ENCODE data around the gene OCIAD2.
"Not testable (repeated sequence)": the region's sequence is repeated elsewhere in the genome, so short reads cannot be mapped to it uniquely, and the experiment has no call there.

The OCIAD2 gene

GRCh38 chr4:48906206-48907173 is at the start of gene OCIAD2:
OCIAD2 (minus strand) TSS chr4:48906774; CDS start chr4:48904549, 2,225 bp downstream.
- DNase-seq (ENCODE audit: low read depth), result peak; percentile 25

DNA sequence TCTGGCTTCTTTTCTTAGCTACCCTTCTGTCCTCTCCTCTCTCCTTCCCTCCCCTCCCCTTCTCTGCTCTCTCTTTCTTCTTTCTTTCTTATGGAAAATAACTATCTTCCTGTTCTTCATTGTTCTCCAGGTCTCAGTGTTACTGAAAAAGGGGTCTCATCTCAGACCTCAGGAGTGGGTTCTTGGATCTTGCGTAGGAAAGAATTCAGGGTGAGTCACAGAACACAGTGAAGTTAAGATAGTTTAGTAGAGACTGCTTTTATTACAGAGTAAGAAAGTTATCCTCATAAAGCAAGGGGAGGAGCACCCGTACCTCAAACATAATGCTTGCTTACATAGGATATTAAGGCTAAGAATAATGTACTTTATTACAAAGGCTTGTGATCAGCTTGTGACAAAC is 47.7 kb upstream of the OCIAD2 start:
- no peak for DNase-seq (ENCODE audit: low read depth)

- peak; percentile 92 for DNase-seq (ENCODE audit: low read depth)
Observed at GRCh38 chr4:48949518-48950219, 43.1 kb upstream of the OCIAD2 start.

DNA sequence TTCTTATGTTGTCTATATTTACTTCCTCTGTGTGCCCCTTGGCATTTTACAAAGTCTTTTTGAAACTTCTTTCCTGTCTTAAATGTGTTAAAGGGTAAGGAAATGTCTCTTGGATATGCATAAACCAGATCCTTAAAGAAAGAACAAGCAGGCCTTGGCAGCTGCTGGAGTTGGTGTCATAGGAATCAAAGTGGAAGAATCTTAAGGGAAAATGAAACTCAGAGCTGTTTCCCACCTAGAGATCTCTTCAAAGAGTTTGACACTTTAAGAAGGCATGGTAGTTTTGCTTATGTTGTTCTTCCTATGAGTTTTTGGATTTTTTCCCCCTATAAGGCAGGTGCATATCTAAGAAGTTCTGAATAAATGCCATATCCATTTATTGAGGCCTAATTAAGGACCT is 42.5 kb upstream of the OCIAD2 start:
- DNase-seq (ENCODE audit: low read depth), result peak; percentile 33

DNA sequence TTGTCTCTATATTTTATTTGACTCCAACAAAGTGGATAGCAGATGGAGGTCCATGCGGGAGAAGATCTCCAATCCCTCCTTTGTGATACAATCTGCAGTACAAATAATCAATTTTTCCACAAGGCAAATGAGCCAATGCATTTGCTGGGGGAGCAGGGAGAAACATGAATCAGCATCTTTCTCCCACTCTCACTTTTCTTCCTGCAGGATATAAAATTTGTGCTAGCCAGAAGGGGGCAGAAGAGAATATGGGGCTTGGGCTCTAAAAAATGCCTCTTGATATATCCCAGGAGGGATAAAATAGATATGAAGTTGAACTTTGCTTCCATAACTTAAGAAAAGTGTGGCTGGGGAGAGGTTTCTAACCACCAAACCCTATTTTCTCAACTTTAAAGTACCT is 41.2 kb upstream of the OCIAD2 start:
- no peak for DNase-seq (ENCODE audit: low read depth)

GRCh38 chr4:48945981-48946380 is 39.4 kb upstream of the OCIAD2 start:
- DNase-seq (ENCODE audit: low read depth), result no peak

GRCh38 chr4:48944756-48945241 is 38.2 kb upstream of the OCIAD2 start:
- DNase-seq (ENCODE audit: low read depth), result no peak

DNA sequence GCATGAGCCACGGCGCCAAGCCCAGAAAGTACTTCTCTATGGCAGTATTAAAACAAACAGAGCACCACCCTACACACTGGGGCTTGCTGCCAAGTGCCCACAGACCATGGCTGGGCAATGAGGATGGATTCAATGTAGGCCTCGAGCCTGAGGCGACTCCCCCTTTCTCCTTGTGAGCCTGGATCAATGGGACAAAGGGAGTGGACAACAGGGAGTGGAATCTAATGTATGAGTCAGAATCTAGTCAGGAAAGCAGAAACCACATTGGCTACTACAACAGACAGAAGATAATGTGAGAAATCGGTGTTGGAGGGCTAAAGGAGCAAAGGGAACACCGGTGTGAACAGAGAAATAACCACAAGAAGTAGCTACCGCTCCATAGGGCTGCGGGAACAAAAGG is 37.7 kb upstream of the OCIAD2 start:
- no peak for DNase-seq (ENCODE audit: low read depth)

DNA sequence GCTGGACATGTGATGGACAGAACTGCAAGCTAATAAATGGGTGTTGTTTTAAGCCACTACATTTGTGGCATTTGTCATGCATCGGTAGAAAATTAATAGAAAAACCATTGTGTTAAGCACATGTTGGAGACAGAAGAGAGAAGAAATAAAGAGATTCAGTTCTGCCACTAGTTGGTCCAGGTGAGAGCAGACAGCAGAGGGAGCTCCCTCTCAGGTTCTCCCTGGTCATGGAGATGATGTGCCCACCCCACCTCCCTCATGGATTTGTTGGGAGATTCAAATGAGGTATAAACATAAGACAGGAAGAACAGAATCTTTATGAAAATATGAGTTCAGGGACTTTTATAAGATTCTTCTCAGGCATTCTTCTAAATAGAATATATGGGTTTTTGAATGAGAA is 36.8 kb upstream of the OCIAD2 start:
- no peak for DNase-seq (ENCODE audit: low read depth)

GRCh38 chr4:48939785-48940184 is 33.2 kb upstream of the OCIAD2 start:
- peak; percentile 63 for DNase-seq (ENCODE audit: low read depth)

- DNase-seq (ENCODE audit: low read depth), result no peak
Observed at GRCh38 chr4:48938831-48939230, 32.3 kb upstream of the OCIAD2 start.

- no peak for DNase-seq (ENCODE audit: low read depth)
Observed at GRCh38 chr4:48937033-48937432, 30.5 kb upstream of the OCIAD2 start.

- no peak for DNase-seq (ENCODE audit: low read depth)
Observed at GRCh38 chr4:48931459-48931858, 24.9 kb upstream of the OCIAD2 start.

GRCh38 chr4:48930654-48931053 is 24.1 kb upstream of the OCIAD2 start:
- no peak for DNase-seq (ENCODE audit: low read depth)

GRCh38 chr4:48924416-48924815 is 17.8 kb upstream of the OCIAD2 start:
- DNase-seq (ENCODE audit: low read depth), result no peak

DNA sequence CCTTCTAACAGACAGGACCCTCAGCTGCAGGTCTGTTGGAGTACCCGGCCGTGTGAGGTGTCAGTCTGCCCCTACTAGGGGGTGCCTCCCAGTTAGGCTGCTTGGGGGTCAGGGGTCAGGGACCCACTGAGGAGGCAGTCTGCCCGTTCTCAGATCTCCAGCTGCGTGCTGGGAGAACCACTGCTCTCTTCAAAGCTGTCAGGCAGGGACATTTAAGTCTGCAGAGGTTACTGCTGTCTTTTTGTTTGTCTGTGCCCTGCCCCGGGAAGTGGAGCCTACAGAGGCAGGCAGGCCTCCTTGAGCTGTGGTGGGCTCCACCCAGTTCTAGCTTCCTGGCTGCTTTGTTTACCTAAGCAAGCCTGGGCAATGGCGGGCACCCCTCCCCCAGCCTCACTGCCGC is 16.5 kb upstream of the OCIAD2 start:
- DNase-seq (ENCODE audit: low read depth), result not testable (repeated sequence)

- no peak for DNase-seq (ENCODE audit: low read depth)
Observed at GRCh38 chr4:48914311-48914710, 7.7 kb upstream of the OCIAD2 start.

- peak; percentile 32 for DNase-seq (ENCODE audit: low read depth)
Observed at GRCh38 chr4:48913346-48913745, 6.8 kb upstream of the OCIAD2 start.

DNA sequence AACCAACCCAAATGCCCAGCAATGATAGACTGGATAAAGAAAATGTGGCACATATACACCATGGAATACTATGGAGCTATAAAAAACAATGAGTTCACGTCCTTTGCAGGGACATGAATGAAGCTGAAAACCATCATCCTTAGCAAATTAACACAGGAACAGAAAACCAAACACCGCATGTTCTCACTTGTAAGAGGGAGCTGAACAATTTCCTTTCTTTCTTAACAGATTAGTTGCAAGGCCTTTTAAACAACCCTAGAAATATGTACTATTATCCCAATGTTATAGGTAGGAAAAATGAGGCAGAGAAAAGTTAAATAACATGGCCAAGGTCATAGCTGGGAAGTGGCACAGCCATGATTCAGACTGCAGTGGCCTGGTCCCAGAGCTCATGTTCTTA is 5.8 kb upstream of the OCIAD2 start:
- no peak for DNase-seq (ENCODE audit: low read depth)

DNA sequence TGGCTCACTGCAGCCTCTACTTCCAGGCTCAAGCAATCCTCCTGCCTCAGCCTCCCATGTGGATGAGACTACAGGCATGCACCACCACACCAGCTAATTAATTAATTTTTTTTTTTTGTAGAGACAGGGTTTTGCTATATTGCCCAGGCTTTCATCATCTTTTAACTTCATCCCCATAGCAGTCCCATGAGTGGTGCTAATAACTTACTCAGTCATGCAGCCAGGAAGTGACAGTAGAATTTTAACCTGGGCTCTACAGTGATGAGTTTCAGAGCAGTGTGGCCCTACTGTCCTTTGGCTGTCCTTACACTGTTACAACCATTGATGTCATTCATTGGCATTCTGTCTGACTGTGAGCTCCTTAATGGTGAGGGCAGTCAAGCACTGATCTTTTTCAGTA is 3.9 kb upstream of the OCIAD2 start:
- no peak for DNase-seq (ENCODE audit: low read depth)

- peak; percentile 84 for DNase-seq (ENCODE audit: low read depth)
Observed at GRCh38 chr4:48909697-48910096, 3.1 kb upstream of the OCIAD2 start.

DNA sequence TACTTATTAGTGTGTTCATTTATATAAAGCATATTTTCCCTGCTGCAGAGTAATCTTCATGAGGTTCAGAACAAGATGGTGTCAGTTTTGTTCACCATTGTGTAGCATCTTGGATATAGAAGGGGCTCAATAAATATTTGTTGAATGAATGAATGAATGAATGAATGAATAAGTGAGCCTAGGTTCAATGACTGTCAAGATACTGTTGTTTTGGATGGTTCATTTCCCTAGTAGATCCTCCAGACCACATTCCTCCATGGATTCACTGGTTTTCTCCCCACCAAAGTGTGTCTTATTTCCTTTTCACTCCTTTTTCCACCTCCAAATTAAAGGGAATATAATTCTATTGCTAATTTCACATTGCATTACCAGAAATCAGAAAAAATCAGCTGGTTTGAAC is 2.1 kb upstream of the OCIAD2 start:
- DNase-seq (ENCODE audit: low read depth), result no peak
